Neuronal stem cell (in vitro differentiated cells): ENCODE measurements around the gene BRD8.

ENCODE experiments used
- DNase-seq: peaks from one replicate; pipeline ENCODE4 v3.0.0-alpha.2; 2013; ENCODE audit warnings: low spot score
- H2AFZ ChIP-seq: one replicate; pipeline ENCODE4 v1.6.1; 2013; ENCODE audit warnings: mild to moderate bottlenecking, low read length, inconsistent platforms
- H2AK5ac ChIP-seq: 2 replicates; pipeline ENCODE4 v1.6.1; 2013; ENCODE audit warnings: low read depth, mild to moderate bottlenecking, inconsistent platforms, low read length, moderate library complexity, mixed read lengths
- H2BK120ac ChIP-seq: 2 replicates; pipeline ENCODE4 v1.6.1; 2013; ENCODE audit warnings: low read depth, mild to moderate bottlenecking, inconsistent platforms, low read length, moderate library complexity, mixed read lengths
- H2BK12ac ChIP-seq: one replicate; pipeline ENCODE4 v1.6.1; 2013; ENCODE audit warnings: low read length, inconsistent platforms
- H2BK15ac ChIP-seq: 2 replicates; pipeline ENCODE4 v1.6.1; 2013; ENCODE audit warnings: mild to moderate bottlenecking, low read length, inconsistent platforms, mixed read lengths
- H2BK5ac ChIP-seq: one replicate; pipeline ENCODE4 v1.6.1; 2013; ENCODE audit warnings: inconsistent platforms, mild to moderate bottlenecking, low read length, moderate library complexity
- H3K14ac ChIP-seq: one replicate; pipeline ENCODE4 v1.6.1; 2013; ENCODE audit warnings: low read length, inconsistent platforms
- H3K18ac ChIP-seq: 2 replicates; pipeline ENCODE4 v1.6.1; 2013; ENCODE audit warnings: low read length, inconsistent platforms
- H3K23ac ChIP-seq: 2 replicates; pipeline ENCODE4 v1.6.1; 2013; ENCODE audit warnings: low read depth, mild to moderate bottlenecking, mixed read lengths, low read length, inconsistent platforms; ENCODE audit not compliant: poor library complexity
- H3K27ac ChIP-seq: replicated peaks from 3 replicates; pipeline ENCODE4 v1.5.1; 2013; ENCODE audit warnings: low read length, inconsistent platforms
- H3K27me3 ChIP-seq, 3 experiments: 2 replicates each; pipeline ENCODE4 v1.6.1; 2013; ENCODE audit warnings: low read length in 3 of 3, mild to moderate bottlenecking in 2 of 3, inconsistent platforms in 1 of 3, low read depth in 1 of 3, mixed read lengths in 1 of 3, moderate library complexity in 1 of 3; ENCODE audit not compliant: control insufficient read depth in 3 of 3, insufficient read depth in 3 of 3
- H3K36me3 ChIP-seq, 2 donors: replicated peaks in 1 of 2; 2 replicates each; pipeline ENCODE4 v1.6.1; 2013; ENCODE audit warnings: low read length in 2 of 2; ENCODE audit not compliant: control insufficient read depth in 2 of 2, insufficient read depth in 2 of 2
- H3K4ac ChIP-seq: 2 replicates; pipeline ENCODE4 v1.6.1; 2013; ENCODE audit warnings: inconsistent platforms, mild to moderate bottlenecking, low read length, moderate library complexity
- H3K4me1 ChIP-seq, 2 donors: 1 replicate in 1 of 2; 2 replicates in 1 of 2; pipeline ENCODE4 v1.6.1; 2013; ENCODE audit warnings: low read length in 2 of 2, low read depth in 1 of 2; ENCODE audit not compliant: control insufficient read depth in 2 of 2, insufficient read depth in 1 of 2
- H3K4me2 ChIP-seq: one replicate; pipeline ENCODE4 v1.6.1; 2013; ENCODE audit warnings: mild to moderate bottlenecking, low read length, inconsistent platforms; ENCODE audit not compliant: insufficient read depth, poor library complexity, severe bottlenecking
- H3K4me3 ChIP-seq, 2 donors: 2 replicates each; pipeline ENCODE4 v1.5.1; 2013; ENCODE audit warnings: low read length in 2 of 2, mild to moderate bottlenecking in 2 of 2, inconsistent platforms in 1 of 2, moderate library complexity in 1 of 2
- H3K79me1 ChIP-seq: one replicate; pipeline ENCODE4 v1.6.1; 2013; ENCODE audit warnings: low read depth, mild to moderate bottlenecking, inconsistent platforms, low read length, moderate library complexity
- H3K9ac ChIP-seq: one replicate; pipeline ENCODE4 v1.6.1; 2013; ENCODE audit warnings: mild to moderate bottlenecking, low read depth, low read length, inconsistent platforms; ENCODE audit not compliant: poor library complexity
- H3K9me3 ChIP-seq, 2 donors: replicated peaks in 1 of 2; 2 replicates each; pipeline versions ENCODE3 to v1.6.1; 2013; ENCODE audit warnings: low read length in 2 of 2, mild to moderate bottlenecking in 2 of 2, inconsistent platforms in 1 of 2, low read depth in 1 of 2, mixed read lengths in 1 of 2, moderate library complexity in 1 of 2; ENCODE audit not compliant: control insufficient read depth in 2 of 2, insufficient read depth in 1 of 2
- H4K8ac ChIP-seq: one replicate; pipeline ENCODE4 v1.6.1; 2013; ENCODE audit warnings: low read depth, mild to moderate bottlenecking, inconsistent platforms, low read length, moderate library complexity
- H4K91ac ChIP-seq: one replicate; pipeline ENCODE4 v1.6.1; 2013; ENCODE audit warnings: low read length, low read depth, mild to moderate bottlenecking, inconsistent platforms; ENCODE audit not compliant: poor library complexity
- WGBS, 2 donors: extraction: QIAGEN DNeasy Blood & Tissue Kit; methylation state at CpG; one replicate each; pipeline ENCODE4 v1.1.7; 2013; ENCODE audit warnings: missing lambda C conversion rate in 2 of 2, mixed read lengths in 1 of 2; ENCODE audit not compliant: insufficient read length in 2 of 2, insufficient replicate concordance in 1 of 2; ENCODE audit errors: extremely low coverage in 2 of 2; 5-methylcytosine and 5-hydroxymethylcytosine counted together

Gene BRD8

GRCh38 chr5:138216799-138217198, 38.4 kb upstream of the BRD8 start:
- Histone ChIP-seq H4K91ac (no peak overlapping the region), H3K79me1 (peaks cover 4% of the 10 kb centered on the region), H3K14ac (no peak overlapping the region), H2BK5ac (no peak overlapping the region), H4K8ac (no peak overlapping the region), H2AK5ac (no peak overlapping the region), H2BK12ac (no peak overlapping the region), H3K4me1 (no peaks in the 10 kb centered on the region), H2AFZ (no peak overlapping the region), H2BK120ac (no peak overlapping the region), H3K4ac (no peak overlapping the region), H3K23ac (no peak overlapping the region), H3K4me3 (no peak overlapping the region), H3K18ac (no peak overlapping the region), H3K27ac (no peak overlapping the region), H3K4me2 (no peak overlapping the region), H3K9me3 (peaks cover 0 to 1% of the 10 kb centered on the region in 2 donors), H3K9ac (no peak overlapping the region), H3K27me3 (no peaks in the 10 kb centered on the region), H3K36me3 (peaks cover 0 to 3% of the 10 kb centered on the region in 2 donors), H2BK15ac (no peak overlapping the region)
- WGBS, 2 donors: no CpG with 5 or more reads among the region's 2 CpGs
- DNase-seq: no peak

GRCh38 chr5:138213161-138214029, 35.0 kb upstream of the BRD8 start, which contains the start of gene CDC23:
CDC23 (minus strand) TSS chr5:138213323; CDS start chr5:138213312, 11 bp downstream.
- Histone ChIP-seq H3K9me3 (no peaks in the 10 kb centered on the region), H2BK120ac (no peak within 1 kb of the TSS), H4K8ac (no peak within 1 kb of the TSS), H3K14ac (peak within 1 kb of the TSS; percentile 97), H2BK15ac (peak within 1 kb of the TSS; percentile 96), H3K27ac (peak within 1 kb of the TSS; percentile 50), H3K18ac (peak within 1 kb of the TSS; percentile 94), H3K9ac (peak within 1 kb of the TSS; percentile 98), H3K27me3 (no peaks in the 10 kb centered on the region), H3K4me2 (peak within 1 kb of the TSS; percentile 80), H2BK5ac (no peak within 1 kb of the TSS), H3K79me1 (peaks cover 6% of the 10 kb centered on the region), H3K4ac (peak within 1 kb of the TSS; percentile 98), H3K4me1 (no peaks in the 10 kb centered on the region), H2BK12ac (no peak within 1 kb of the TSS), H2AFZ (peak within 1 kb of the TSS; percentile 93), H3K23ac (peak within 1 kb of the TSS; percentile 80), H3K36me3 (peaks cover 7 to 35% of the 10 kb centered on the region in 2 donors), H4K91ac (peak within 1 kb of the TSS; percentile 72), H2AK5ac (peak within 1 kb of the TSS; percentile 90), H3K4me3 (peak within 1 kb of the TSS; percentile 74 to 92)
- peak; percentile 99 for DNase-seq
- WGBS, 2 donors: no CpG with 5 or more reads among the region's 32 CpGs

GRCh38 chr5:138212828-138213160, 34.4 kb upstream of the BRD8 start:
- peak overlapping the region; percentile 72 for H4K91ac ChIP-seq
- no peaks in the 10 kb centered on the region for H3K4me1 ChIP-seq
- H4K8ac ChIP-seq: no peak overlapping the region
- peaks cover 7 to 40% of the 10 kb centered on the region in 2 donors for H3K36me3 ChIP-seq
- no peak for DNase-seq
- H3K14ac ChIP-seq: peak overlapping the region; percentile 97
- H3K27ac ChIP-seq: no peak overlapping the region
- peak overlapping the region; percentile 98 for H3K9ac ChIP-seq
- H3K79me1 ChIP-seq: peaks cover 8% of the 10 kb centered on the region
- peak overlapping the region; percentile 98 for H3K4ac ChIP-seq
- H2BK15ac ChIP-seq: peak overlapping the region; percentile 96
- no peak overlapping the region for H2BK12ac ChIP-seq
- H3K9me3 ChIP-seq: no peaks in the 10 kb centered on the region
- no peak overlapping the region for H2BK5ac ChIP-seq
- H3K23ac ChIP-seq: peak overlapping the region; percentile 80
- no peak overlapping the region for H2BK120ac ChIP-seq
- peak overlapping the region; percentile 90 for H2AK5ac ChIP-seq
- H2AFZ ChIP-seq: peak overlapping the region; percentile 93
- no CpG with 5 or more reads among the region's 8 CpGs for WGBS, 2 donors
- H3K4me2 ChIP-seq: peak overlapping the region; percentile 80
- peak overlapping the region; percentile 74 to 92 for H3K4me3 ChIP-seq
- no peaks in the 10 kb centered on the region for H3K27me3 ChIP-seq
- peak overlapping the region; percentile 94 for H3K18ac ChIP-seq

- Histone ChIP-seq H3K4me3 (no peak overlapping the region), H2BK5ac (no peak overlapping the region), H3K36me3 (peaks cover 7 to 56% of the 10 kb centered on the region in 2 donors), H3K23ac (no peak overlapping the region), H3K14ac (no peak overlapping the region), H2AFZ (no peak overlapping the region), H3K4ac (no peak overlapping the region), H2BK12ac (no peak overlapping the region), H3K4me2 (no peak overlapping the region), H4K91ac (no peak overlapping the region), H2BK120ac (no peak overlapping the region), H3K9ac (no peak overlapping the region), H3K79me1 (peaks cover 10% of the 10 kb centered on the region), H3K4me1 (no peaks in the 10 kb centered on the region), H3K9me3 (no peaks in the 10 kb centered on the region), H2BK15ac (no peak overlapping the region), H3K18ac (no peak overlapping the region), H3K27me3 (no peaks in the 10 kb centered on the region), H3K27ac (no peak overlapping the region), H2AK5ac (no peak overlapping the region), H4K8ac (no peak overlapping the region)
- DNase-seq: no peak
- no CpG with 5 or more reads among the region's 3 CpGs for WGBS, 2 donors
These were observed 32.6 kb upstream of the BRD8 start for GRCh38 chr5:138210985-138211384.
